GM12801 (cell line): ENCODE data around the gene ZNF446.

Source experiments
- TF ChIP-seq, protein P1 (sequence below): IDR thresholded peaks from one replicate; pipeline ENCODE4 v1.5.1; 2011; ENCODE audit warnings: control low read depth; ENCODE audit not compliant: insufficient read length; ENCODE audit errors: extremely low read depth

The ZNF446 gene

DNA sequence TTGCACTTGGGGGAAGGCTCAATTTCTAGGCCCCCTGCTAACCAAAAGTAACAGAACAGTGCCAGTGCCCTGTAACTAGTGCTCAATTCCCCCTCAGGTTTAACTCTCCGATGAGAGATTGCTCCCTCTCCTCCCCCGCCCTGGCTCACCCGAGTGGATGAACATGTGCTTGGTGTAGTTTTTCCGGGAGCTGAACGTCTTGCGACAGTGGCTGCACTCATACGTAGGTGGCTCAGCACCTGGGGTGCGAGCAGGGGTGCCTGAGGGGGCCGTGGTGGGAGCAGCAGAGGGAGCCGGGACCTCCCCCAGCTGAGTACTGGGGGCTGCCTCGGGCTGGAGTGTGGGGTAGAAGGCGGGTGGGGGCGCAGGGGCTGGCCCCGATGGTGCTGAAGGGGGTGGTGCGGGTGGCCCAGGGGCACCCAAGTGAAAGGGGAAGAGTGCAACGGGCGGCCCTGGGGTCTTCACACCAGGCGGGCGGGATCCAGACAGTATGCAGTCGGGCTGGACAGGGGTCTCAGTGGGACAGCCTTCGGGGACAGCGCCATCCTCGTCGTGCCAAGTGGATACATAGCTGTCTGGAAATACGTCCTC, 40.2 kb downstream of the ZNF446 start:
- TF ChIP-seq, protein P1, sequence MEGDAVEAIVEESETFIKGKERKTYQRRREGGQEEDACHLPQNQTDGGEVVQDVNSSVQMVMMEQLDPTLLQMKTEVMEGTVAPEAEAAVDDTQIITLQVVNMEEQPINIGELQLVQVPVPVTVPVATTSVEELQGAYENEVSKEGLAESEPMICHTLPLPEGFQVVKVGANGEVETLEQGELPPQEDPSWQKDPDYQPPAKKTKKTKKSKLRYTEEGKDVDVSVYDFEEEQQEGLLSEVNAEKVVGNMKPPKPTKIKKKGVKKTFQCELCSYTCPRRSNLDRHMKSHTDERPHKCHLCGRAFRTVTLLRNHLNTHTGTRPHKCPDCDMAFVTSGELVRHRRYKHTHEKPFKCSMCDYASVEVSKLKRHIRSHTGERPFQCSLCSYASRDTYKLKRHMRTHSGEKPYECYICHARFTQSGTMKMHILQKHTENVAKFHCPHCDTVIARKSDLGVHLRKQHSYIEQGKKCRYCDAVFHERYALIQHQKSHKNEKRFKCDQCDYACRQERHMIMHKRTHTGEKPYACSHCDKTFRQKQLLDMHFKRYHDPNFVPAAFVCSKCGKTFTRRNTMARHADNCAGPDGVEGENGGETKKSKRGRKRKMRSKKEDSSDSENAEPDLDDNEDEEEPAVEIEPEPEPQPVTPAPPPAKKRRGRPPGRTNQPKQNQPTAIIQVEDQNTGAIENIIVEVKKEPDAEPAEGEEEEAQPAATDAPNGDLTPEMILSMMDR: no peak

DNA sequence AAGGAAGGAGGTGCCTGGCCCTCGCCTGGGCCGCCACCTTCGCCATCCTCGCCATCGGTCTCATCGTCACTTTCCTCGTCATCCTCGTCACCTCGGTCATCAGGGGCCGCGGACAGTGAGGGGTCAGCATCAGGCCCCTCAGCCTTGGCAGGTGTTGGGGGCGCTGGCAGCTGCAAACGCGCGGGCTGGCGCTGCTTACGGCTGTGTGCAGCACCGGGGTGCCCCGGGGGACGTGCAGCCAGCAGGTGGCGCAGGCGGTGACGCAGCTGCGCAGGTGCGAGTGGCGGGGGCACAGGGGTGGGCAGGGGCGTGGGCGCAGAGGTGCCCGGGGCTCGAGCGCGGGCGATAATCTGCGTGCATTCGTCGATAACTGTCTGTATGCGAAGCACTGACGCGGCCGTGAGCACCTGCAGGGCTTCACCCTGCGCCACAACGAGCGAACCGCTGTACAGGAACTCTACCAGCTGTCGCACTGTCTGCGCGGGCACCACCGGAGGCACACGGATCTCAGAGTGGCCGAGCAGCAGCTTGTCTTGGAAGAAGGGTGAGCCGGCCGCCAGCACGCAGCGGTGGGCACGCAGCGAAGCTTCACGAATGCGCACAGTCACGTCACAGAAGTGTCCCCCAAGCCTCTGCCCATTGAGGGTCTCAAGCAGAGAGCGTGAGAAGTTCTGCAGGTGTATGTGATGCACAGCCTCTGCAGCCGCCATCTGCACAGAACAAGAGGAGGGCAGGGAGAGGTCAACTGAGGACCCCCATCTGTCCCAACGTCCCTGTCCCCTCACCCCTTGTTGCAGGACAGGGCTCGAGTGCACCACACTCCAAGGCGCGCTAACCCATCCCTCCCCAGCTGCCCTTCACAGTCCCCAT, 41.0 kb downstream of the ZNF446 start:
- TF ChIP-seq, protein P1: no peak

DNA sequence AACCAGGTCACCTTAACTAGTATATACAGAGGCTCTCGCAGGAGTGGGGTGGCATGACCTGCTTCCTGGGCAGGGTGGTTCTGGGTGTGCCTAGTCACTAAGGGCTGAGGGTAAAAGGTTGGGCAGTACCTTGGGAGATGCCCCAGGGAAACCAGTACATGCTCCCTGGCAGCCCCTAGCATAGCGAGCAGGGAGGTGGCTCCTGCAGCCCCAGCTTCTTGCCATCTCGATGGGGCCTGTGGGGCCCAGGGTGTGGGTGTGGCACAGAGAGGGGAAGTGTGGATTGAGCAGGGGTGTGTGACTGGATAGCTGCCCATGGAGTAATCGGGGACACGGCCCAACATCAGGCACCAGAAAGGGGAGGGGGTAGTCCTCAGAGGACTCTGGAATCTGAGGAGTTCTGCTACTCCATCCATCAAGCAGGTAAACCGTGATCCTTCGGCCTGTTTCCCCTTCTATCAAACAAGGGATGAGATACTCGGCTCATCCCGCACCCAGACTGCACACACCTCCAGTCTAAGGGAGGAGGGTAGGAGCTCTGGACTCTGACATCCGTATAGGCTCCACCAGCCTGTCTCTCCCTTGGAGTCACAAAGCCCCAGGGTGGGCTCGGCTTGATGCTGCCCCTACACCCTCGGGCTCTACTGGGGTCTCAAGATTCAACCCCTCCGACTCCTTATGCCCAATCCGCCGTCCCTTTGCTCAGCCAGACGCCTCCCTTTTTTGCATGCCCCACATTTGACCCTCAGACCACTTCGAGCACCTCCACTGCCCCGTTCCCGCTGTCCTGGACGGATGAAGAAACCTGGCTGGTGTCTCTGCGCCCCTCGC, 42.3 kb downstream of the ZNF446 start:
- TF ChIP-seq, protein P1: no peak

DNA sequence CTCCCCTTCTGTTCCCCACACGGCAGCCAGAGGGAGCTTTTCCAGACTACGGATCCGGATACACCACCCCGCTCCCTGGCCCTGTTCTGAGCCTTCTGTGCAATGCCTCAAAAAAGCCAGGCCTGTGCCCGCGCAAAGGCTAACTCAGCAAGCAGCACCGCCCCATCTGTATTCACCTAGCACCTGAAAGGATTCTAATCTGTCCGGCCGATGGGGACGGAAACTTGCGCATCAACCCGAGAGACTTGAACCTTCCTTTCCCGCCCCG, 42.9 kb downstream of the ZNF446 start:
- TF ChIP-seq, protein P1: no peak

DNA sequence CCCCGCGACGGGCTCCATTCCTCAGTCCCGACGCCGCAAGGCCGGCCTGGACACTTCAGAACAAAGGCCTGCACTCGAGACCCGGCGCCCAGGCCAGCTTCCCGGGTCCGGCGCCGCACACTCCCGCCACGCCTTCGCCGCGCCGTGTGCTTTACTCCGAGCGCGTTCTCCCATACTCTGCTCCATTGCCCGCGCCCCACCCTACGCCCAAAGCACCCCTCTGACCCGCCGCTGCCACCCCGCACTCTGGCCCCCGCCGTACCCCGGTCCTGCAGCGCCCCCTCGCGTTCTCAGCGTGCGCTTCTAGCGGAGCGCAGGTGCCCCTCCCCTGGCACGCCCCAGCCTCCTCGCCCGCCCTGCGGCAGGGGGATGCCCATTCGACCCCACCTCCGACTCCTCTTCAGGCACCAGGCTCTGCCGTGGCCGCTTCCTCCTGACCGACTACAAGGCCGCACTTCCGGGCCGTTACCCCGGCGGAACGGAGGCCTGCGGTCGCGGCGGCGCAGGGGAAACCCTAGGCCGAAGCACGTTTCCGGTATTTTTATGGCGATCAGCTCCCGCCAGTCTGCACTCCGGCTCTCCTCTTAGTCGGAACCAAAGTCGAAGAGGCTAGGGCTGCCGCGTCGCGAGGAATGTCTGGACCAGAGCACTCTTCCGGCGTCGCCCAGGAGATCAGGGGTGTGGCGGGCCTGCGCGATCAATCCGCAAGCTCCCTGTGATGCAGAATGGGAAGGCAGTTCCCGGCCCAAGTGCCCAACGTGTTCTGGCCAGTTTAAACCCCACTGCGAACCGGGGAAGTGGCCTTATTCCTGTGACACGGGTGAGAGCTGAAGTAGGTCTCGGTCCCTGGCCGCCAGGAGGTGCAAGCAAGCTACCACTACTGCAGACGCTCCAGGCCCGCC, 43.5 kb downstream of the ZNF446 start, which contains the start of gene ZBTB45:
Gene ZBTB45 (minus strand): TSS at position 456 of the 902 bp plus-strand sequence. CDS start 2,137 bp downstream, outside the sequence.
- TF ChIP-seq, protein P1: no peak

DNA sequence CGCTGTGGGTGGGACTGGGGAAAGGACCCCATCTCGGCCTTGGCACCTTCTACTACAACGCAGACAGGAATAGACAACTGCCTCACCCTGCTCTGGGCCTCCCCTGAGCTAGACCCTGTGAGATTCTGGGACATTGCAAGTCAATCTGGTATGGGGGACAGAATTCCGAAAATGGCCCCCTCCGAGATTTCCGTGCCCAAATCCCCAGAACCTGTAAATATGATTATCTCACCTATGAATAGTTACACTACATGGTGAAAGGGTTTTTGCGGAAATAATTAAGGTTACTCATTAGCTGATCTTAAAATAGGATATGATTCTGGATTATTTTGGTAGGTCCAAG, 44.1 kb downstream of the ZNF446 start:
- TF ChIP-seq, protein P1: no peak
